ENCODE results near the gene LACTBL1.

LACTBL1 gene

GRCh38 chr1:22972760-22973159 is at the start of gene LACTBL1:
Gene LACTBL1 (minus strand): TSS chr1:22972866. CDS start chr1:22972316, 550 bp downstream.
- no peak for TF ChIP-seq GATA3 (IDR thresholded peaks at IDR 0.05; ENCODE audit: low read depth, low read length)
- no peak for TF ChIP-seq GATA2 (IDR thresholded peaks at IDR 0.05; ENCODE audit: low read depth, low read length)

GRCh38 chr1:23021834-23022233 is 49.2 kb upstream of the LACTBL1 start:
- TF ChIP-seq GATA2 (IDR thresholded peaks at IDR 0.05; ENCODE audit: low read depth, low read length): no peak
- no peak for TF ChIP-seq GATA3 (IDR thresholded peaks at IDR 0.05; ENCODE audit: low read depth, low read length)

- no peak for TF ChIP-seq GATA2 (IDR thresholded peaks at IDR 0.05; ENCODE audit: low read depth, low read length)
- no peak for TF ChIP-seq GATA3 (IDR thresholded peaks at IDR 0.05; ENCODE audit: low read depth, low read length)
These were observed 48.2 kb upstream of the LACTBL1 start for GRCh38 chr1:23020706-23021405.

- TF ChIP-seq GATA3 (IDR thresholded peaks at IDR 0.05; ENCODE audit: low read depth, low read length) (no peak), GATA2 (IDR thresholded peaks at IDR 0.05; ENCODE audit: low read depth, low read length) (no peak)
These were observed 47.4 kb upstream of the LACTBL1 start for GRCh38 chr1:23019863-23020625.

- TF ChIP-seq GATA3 (IDR thresholded peaks at IDR 0.05; ENCODE audit: low read depth, low read length): no peak
- TF ChIP-seq GATA2 (IDR thresholded peaks at IDR 0.05; ENCODE audit: low read depth, low read length): peak; percentile 93
These were observed 46.6 kb upstream of the LACTBL1 start, which contains the start of gene KDM1A for GRCh38 chr1:23019094-23019862. Gene KDM1A (plus strand): TSS chr1:23019468. CDS start chr1:23019597, 129 bp downstream.

- TF ChIP-seq GATA2 (IDR thresholded peaks at IDR 0.05; ENCODE audit: low read depth, low read length): no peak
- TF ChIP-seq GATA3 (IDR thresholded peaks at IDR 0.05; ENCODE audit: low read depth, low read length): no peak
These were observed 46.0 kb upstream of the LACTBL1 start for GRCh38 chr1:23018661-23019093.

- TF ChIP-seq GATA2 (IDR thresholded peaks at IDR 0.05; ENCODE audit: low read depth, low read length) (no peak), GATA3 (IDR thresholded peaks at IDR 0.05; ENCODE audit: low read depth, low read length) (no peak)
These were observed 41.0 kb upstream of the LACTBL1 start for GRCh38 chr1:23013657-23014056.

- TF ChIP-seq GATA3 (IDR thresholded peaks at IDR 0.05; ENCODE audit: low read depth, low read length) (no peak), GATA2 (IDR thresholded peaks at IDR 0.05; ENCODE audit: low read depth, low read length) (no peak)
These were observed 36.2 kb upstream of the LACTBL1 start for GRCh38 chr1:23008901-23009300.

- TF ChIP-seq GATA2 (IDR thresholded peaks at IDR 0.05; ENCODE audit: low read depth, low read length): no peak
- no peak for TF ChIP-seq GATA3 (IDR thresholded peaks at IDR 0.05; ENCODE audit: low read depth, low read length)
These were observed 34.4 kb upstream of the LACTBL1 start for GRCh38 chr1:23007106-23007505.

- no peak for TF ChIP-seq GATA3 (IDR thresholded peaks at IDR 0.05; ENCODE audit: low read depth, low read length)
- TF ChIP-seq GATA2 (IDR thresholded peaks at IDR 0.05; ENCODE audit: low read depth, low read length): no peak
These were observed 31.4 kb upstream of the LACTBL1 start for GRCh38 chr1:23004112-23004511.

GRCh38 chr1:22995774-22996173 is 23.1 kb upstream of the LACTBL1 start:
- TF ChIP-seq GATA3 (IDR thresholded peaks at IDR 0.05; ENCODE audit: low read depth, low read length): no peak
- no peak for TF ChIP-seq GATA2 (IDR thresholded peaks at IDR 0.05; ENCODE audit: low read depth, low read length)

- TF ChIP-seq GATA3 (IDR thresholded peaks at IDR 0.05; ENCODE audit: low read depth, low read length): no peak
- TF ChIP-seq GATA2 (IDR thresholded peaks at IDR 0.05; ENCODE audit: low read depth, low read length): no peak
These were observed 11.3 kb upstream of the LACTBL1 start for GRCh38 chr1:22983944-22984343.

GRCh38 chr1:22978299-22978698 is 5.6 kb upstream of the LACTBL1 start:
- TF ChIP-seq GATA2 (IDR thresholded peaks at IDR 0.05; ENCODE audit: low read depth, low read length) (no peak), GATA3 (IDR thresholded peaks at IDR 0.05; ENCODE audit: low read depth, low read length) (no peak)
